OCI-M1 (cell line): Measurements from ENCODE around the gene SRP68.

Source experiments
- DNase-seq: peaks from one replicate; lab custom pipeline; 2025; lab: John Stamatoyannopoulos, UW

The SRP68 gene

DNA sequence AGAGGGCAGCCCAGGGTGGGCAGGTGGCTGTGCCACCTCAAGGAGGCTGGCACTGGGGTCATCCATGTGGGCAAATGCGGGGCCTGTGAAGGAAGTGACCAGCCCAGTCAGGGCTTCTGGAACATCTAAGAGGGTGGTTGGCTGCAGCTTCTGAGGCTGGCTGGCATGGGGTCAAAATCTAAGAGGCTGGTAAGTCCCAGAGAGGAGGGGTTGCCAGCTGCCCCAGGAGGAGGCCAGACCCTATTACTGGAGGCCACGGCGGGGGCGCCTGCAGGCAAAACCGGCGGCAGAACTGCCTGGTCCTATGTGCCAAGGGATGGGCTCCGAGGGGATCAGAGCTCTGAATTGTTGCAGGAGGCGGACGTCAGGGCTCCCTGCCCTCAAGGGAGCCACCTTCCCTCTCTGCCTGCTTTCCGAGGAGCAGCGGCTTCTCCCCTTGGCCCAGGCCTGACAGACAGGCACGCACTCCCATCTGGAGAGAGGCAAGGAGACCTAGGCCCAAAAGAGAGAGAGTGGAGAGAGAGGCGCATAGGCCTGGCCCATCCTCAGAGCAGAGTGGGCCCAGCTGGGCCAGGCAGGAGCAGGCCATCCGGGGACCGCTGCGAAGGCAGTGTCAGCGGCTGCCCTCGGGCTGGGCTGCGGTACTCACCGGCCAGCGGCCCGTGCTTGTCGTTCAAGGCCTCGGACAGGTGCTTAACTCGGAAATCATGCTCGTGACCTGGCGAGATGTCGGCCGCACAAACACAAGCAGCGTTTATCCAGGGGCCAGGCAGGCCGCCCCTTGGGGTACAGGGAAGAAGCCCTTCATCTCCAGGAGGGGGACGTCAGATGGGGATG lies 17.6 kb upstream of the SRP68 start:
- DNase-seq = no peak

- no peak for DNase-seq
Observed at GRCh38 chr17:76088868-76089576, 16.7 kb upstream of the SRP68 start.

- DNase-seq = no peak
Observed at GRCh38 chr17:76088041-76088867, 15.9 kb upstream of the SRP68 start.

DNA sequence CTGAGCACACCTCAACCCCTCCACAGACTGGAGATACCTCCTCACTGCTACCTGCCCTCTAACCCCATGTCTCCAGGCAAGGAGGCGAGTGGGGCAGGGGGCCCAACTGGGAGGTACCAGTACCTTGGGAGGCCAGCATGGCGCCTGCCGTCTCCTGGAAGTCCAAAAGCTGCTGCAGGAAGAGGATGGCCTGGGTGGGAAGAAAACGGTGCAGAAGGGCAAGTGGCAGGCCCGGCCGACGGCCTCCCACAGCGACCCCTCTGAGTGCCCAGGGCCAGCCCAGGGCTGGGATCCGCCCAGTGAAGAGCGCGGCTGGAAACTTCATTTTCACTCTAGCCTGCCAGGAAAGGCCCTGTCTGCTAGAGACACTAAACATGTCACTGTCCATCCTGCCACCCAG lies 15.2 kb upstream of the SRP68 start:
- no peak for DNase-seq

- DNase-seq = no peak
Observed at GRCh38 chr17:76086384-76086783, 14.1 kb upstream of the SRP68 start.

- no peak for DNase-seq
Observed at GRCh38 chr17:76085731-76086366, 13.5 kb upstream of the SRP68 start.

- DNase-seq = no peak
Observed at GRCh38 chr17:76085066-76085730, 12.9 kb upstream of the SRP68 start.

DNA sequence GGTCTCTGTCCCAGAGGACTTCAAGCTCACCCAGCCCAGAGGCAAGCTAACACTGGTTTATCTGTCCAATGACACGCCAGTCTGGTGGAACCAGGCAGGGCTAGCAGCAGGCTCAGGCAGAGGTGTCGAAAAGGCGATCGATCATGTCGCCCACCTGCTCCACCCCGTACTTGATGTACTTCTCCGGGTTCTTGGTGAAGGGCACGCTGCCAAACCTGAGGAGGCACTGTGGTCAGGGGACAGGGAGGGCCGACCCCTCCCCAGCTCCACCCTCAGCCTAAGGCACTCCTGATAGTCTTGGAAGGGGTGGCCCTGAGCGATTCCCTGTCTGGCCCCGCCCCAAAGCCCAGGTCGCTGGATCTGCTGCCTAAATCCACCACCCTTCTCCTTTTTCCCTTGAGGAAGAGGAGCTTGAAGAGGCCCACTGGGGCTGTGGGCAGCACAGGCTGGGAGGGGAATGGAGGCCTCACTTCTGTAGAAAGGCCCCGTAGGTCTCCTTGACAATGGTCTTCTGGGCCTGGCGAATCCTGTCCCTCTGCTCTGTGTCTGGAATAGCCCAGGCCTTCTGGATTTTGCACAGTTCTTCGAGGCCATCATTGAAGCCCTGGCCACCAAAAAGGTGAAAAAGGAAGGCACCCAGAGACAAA lies 11.3 kb upstream of the SRP68 start:
- DNase-seq = no peak

DNA sequence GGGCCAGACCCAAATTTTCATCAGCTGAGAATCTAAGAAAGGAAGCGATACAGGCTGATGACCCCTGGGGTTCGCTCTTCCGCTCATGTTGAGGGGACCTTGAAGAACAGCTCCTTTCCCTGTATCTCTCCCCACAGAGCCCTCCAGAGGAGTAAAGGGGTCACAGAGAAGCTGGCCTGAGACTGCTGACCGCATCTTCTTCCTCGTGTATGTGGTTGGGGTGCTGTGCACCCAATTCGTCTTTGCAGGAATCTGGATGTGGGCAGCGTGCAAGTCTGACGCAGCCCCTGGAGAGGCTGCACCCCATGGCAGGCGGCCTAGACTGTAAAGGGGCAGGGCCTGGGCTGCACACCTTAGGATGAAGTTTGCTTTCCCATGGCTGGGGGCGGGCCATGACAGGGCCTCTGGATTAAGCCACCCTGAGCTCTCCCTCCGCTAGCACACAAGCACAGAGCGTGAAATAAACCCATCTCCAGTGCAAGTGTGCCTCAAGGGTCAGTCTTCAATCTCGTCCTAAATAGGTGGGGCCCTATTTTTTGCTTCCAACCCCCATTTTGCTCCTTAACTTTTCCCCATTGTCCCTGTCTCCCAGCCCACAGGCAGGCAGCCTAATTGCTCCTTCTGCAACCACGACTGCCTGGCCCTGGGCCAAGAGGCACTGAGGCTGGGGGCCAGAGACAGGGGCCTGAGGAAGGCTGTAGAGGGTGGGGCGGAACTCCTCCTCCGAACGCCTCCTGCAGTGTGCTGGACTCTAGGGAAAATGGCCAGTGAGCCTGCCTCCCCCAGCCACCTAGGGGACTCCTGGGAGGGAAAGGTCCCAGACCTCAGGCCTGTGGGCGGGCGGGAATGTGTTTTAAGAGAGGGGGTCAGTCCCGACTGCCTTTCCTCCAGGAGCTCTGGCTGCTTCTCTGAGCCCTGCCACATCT lies 10.3 kb upstream of the SRP68 start:
- no peak for DNase-seq

DNA sequence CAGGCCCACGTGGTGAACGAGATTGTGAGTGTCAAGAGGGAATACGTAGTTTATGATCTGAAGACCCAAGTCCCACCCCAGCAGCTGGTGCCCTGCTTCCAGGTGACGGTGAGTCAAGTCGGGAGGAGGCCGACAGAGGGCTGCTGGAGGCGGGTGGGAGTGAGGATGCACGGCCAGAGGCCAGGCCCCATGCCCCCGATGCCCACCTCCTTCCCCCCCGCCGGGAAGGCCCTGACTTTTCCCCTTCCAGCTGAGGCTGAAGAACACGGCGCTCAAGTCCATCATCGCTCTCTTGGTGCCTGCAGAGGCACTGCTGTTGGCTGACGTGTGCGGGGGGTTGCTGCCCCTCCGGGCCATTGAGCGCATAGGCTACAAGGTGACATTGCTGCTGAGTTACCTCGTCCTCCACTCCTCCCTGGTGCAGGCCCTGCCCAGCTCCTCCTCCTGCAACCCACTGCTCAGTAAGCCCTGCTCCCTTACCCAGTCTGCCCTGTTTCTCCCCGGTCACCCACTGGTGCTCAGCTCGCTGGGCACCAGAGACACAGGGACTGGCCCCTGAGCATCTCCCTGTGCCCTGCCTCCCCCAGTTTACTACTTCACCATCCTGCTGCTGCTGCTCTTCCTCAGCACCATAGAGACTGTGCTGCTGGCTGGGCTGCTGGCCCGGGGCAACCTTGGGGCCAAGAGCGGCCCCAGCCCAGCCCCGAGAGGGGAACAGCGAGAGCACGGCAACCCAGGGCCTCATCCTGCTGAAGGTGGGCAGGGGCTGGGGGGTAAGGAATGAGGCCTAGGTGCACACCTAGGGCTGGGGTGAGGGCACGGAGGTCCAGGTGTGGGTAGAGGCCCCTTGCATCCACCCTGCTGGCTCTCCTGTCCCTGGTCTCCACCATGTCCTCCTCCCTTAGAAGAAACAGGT lies 9.2 kb upstream of the SRP68 start:
- no peak for DNase-seq

GRCh38 chr17:76080768-76081287 lies 8.5 kb upstream of the SRP68 start:
- peak; percentile 12 for DNase-seq

- no peak for DNase-seq
Observed at GRCh38 chr17:76079956-76080767, 7.8 kb upstream of the SRP68 start.

GRCh38 chr17:76079535-76079955 lies 7.2 kb upstream of the SRP68 start:
- no peak for DNase-seq

GRCh38 chr17:76078860-76079534 lies 6.7 kb upstream of the SRP68 start, which contains the start of gene ZACN:
Gene ZACN, plus strand, starts transcription at chr17:76079182. Its CDS starts 83 bp downstream, at chr17:76079265.
- DNase-seq = no peak

DNA sequence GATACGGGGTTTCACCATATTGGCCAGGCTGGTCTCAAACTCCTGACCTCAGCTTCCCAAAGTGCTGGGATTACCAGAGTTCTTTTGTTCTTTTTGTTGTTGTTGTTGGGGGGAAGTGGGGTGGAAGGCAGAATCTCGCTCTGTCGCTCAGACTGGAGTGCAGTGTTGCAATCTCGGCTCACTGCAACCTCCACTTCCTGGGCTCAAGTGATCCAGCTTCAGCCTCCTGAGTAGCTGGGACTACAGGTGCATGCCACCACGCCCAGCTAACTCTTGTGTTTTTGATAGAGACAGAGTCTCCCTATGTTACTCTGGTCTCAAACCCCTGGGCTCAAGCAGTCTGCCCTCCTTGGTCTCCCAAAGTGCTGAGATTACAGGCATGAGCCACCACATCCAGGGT lies 6.1 kb upstream of the SRP68 start:
- DNase-seq = peak; percentile 2

- no peak for DNase-seq
Observed at GRCh38 chr17:76077584-76078110, 5.3 kb upstream of the SRP68 start.
